Measurements from ENCODE around the gene TMEM132C. TPM values are rescaled to one million over a fixed set of nuclear protein-coding genes. Genes with fewer than 3 reads are reported as not detected.

TMEM132C gene
- total and polyA plus RNA-seq, 11 donors: 0.05 to 5.9 (median 0.85) TPM

- Histone ChIP-seq H3K4me1 (no peaks in the 10 kb centered on the region), H3K27ac (no peak overlapping the region), H3K36me3 (no peaks in the 10 kb centered on the region), H3K27me3 (no peaks in the 10 kb centered on the region), H3K4me3 (no peak overlapping the region), H3K9me3 (peaks cover 0 to 6% (median 0%) of the 10 kb centered on the region in 12 donors)
- WGBS, 4 donors: 43 to 53% (median 49%) methylated on average over 7 of the region's 7 CpGs
- intact Hi-C loops (cut with DNase I): no loop called here
- ATAC-seq: no peak
- TF ChIP-seq CTCF (IDR thresholded peaks at IDR 0.05) (no peak), POLR2A (IDR thresholded peaks at IDR 0.05) (no peak)
- no peak for DNase-seq
Measured at GRCh38 chr12:128586451-128587029, 319.6 kb downstream of the TMEM132C start.

- Histone ChIP-seq H3K27ac (no peak overlapping the region), H3K4me1 (no peaks in the 10 kb centered on the region), H3K27me3 (no peaks in the 10 kb centered on the region), H3K36me3 (no peaks in the 10 kb centered on the region), H3K4me3 (no peak overlapping the region), H3K9me3 (no peaks in the 10 kb centered on the region)
- WGBS, 4 donors: 44 to 54% (median 52%) methylated on average over 2 of the region's 2 CpGs
- TF ChIP-seq CTCF (IDR thresholded peaks at IDR 0.05) (no peak), POLR2A (IDR thresholded peaks at IDR 0.05) (no peak)
- intact Hi-C loops (cut with DNase I): no loop called here
- DNase-seq (no peak), ATAC-seq (no peak)
Measured at GRCh38 chr12:128587918-128588317, 320.9 kb downstream of the TMEM132C start.

GRCh38 chr12:128592220-128592744 lies 325.3 kb downstream of the TMEM132C start:
- no peaks in the 10 kb centered on the region for H3K36me3 ChIP-seq
- no peak overlapping the region for H3K4me3 ChIP-seq
- H3K9me3 ChIP-seq: no peaks in the 10 kb centered on the region
- no peaks in the 10 kb centered on the region for H3K4me1 ChIP-seq
- peaks cover 0 to 4% (median 0%) of the 10 kb centered on the region in 9 donors for H3K27me3 ChIP-seq
- TF ChIP-seq CTCF (IDR thresholded peaks at IDR 0.05): no peak
- no peak for TF ChIP-seq POLR2A (IDR thresholded peaks at IDR 0.05)
- intact Hi-C loops (cut with DNase I): no loop called here
- no peak for ATAC-seq
- H3K27ac ChIP-seq: no peak overlapping the region
- WGBS, 4 donors: 49 to 63% (median 53%) methylated on average over 6 of the region's 6 CpGs
- DNase-seq: no peak

- H3K36me3 ChIP-seq: no peaks in the 10 kb centered on the region
- DNase-seq (no peak), ATAC-seq (no peak)
- H3K27me3 ChIP-seq: peaks cover 0 to 4% (median 0%) of the 10 kb centered on the region in 9 donors
- 53 to 65% (median 59%) methylated on average over 7 of the region's 7 CpGs for WGBS, 4 donors
- intact Hi-C loops (cut with DNase I): no loop called here
- no peak overlapping the region for H3K27ac ChIP-seq
- H3K4me1 ChIP-seq: no peaks in the 10 kb centered on the region
- H3K4me3 ChIP-seq: no peak overlapping the region
- no peak for TF ChIP-seq CTCF (IDR thresholded peaks at IDR 0.05)
- no peak for TF ChIP-seq POLR2A (IDR thresholded peaks at IDR 0.05)
- no peaks in the 10 kb centered on the region for H3K9me3 ChIP-seq
Measured at GRCh38 chr12:128594521-128594920, 327.6 kb downstream of the TMEM132C start.

Data from heart left ventricle (tissue), 16 donors.